Putamen (tissue), 1 donor: ENCODE results near the gene SEMA6B.

Source experiments
- DNase-seq: peaks from one replicate; pipeline ENCODE4 v3.0.0-alpha.2; 2016; ENCODE audit warnings: low spot score

The SEMA6B gene

DNA sequence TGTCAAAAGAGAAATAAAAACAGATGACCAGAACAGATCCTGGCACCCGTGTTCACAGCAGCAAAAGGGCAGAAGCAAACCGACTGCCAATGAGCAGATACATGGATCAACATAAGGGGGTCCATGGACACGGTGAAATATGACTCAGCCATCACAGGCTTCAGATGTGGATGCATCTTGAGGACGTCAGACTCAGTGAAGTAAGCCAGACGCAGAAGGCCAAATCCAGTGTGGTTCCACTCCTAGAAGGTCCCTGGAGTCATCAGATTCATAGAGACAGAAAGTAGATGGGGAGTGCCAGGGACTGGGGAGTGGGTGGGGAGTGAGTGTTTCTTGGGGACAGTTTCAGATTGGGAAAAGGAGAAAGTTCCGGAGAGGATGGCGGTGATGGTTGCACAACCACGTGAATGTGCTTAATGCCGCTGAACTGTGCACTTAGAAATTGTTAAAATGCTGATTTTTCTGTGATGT, 28.8 kb upstream of the SEMA6B start:
- no peak for DNase-seq

DNA sequence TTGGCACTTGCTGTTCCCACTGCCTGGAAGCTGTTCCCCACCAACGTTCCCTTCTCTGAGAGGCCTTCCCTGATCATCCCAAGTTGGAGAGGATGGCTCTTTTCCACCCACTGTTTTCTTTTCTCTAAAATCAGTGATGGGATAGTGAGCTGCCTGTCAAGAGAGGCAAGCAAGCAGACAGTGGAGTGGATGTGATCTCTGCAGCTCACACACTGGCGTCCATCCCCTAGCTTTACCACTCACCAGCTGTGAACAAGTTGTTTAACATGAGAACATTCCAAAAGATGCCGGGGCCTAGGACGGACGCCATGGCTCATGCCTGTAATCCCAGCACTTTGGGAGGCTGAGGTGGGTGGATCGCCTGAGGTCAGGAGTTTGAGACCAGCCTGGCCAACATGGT, 28.0 kb upstream of the SEMA6B start:
- DNase-seq: no peak

DNA sequence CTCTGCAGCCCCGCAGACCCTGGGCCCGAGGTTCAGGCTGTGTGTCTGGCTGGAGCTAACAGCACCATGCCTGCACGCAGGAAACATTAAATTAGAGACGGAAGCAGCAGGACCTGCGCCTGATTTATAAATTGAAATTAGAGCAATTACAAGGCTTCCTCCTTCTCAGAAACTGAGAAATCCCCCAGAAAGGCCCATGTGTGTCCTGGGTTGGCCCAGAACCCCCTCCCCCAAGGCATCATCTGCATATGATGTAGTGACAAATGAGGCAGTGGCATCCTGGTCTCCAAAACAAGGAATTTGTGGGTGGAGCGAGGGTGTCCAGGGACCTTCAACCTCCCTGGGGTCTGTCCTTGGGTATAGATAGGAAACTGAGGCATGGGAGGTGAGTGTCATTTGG, 27.2 kb upstream of the SEMA6B start:
- no peak for DNase-seq

GRCh38 chr19:4586245-4586644, 26.8 kb upstream of the SEMA6B start:
- DNase-seq: no peak

GRCh38 chr19:4585556-4585955, 26.1 kb upstream of the SEMA6B start:
- DNase-seq: no peak

DNA sequence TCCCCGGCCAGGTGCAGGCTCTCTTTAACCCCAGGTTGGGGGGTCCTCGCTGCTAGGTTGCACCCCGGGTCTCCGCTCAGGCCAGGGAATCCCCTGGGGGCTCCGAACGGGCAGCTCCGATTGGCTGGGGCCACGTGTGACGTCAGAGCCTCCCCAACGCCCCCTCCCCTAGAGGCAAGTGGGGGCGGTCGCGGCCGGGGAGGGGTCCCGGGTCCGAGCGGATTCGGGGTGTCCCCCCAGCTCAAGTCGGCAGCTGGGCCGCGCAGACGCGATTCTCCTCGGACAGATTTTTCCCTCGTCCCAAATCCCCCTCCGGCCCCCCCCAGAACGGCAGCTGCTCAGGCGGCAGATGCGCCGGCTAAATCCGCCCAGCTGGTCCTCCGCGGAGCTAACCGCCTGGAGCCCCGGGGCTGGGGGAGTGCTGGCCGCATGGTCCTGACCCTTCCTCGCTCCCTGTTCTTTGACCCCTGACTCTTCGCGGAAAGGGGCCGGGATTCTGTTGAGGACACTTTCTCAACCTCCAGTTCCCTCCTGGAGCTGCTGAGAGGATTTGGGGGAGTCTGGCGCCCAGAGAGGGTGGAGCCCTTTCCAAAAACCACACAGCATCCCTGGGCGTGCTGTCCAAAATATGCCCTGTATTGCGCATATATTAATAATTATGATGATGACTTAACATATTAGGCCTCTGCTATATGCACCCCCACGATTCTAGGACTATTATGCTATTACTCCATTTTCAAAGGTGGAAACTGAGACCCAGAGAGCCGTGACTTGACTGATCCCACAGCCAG, 25.4 kb upstream of the SEMA6B start:
- DNase-seq: no peak

GRCh38 chr19:4583961-4584669, 24.6 kb upstream of the SEMA6B start:
- no peak for DNase-seq

DNA sequence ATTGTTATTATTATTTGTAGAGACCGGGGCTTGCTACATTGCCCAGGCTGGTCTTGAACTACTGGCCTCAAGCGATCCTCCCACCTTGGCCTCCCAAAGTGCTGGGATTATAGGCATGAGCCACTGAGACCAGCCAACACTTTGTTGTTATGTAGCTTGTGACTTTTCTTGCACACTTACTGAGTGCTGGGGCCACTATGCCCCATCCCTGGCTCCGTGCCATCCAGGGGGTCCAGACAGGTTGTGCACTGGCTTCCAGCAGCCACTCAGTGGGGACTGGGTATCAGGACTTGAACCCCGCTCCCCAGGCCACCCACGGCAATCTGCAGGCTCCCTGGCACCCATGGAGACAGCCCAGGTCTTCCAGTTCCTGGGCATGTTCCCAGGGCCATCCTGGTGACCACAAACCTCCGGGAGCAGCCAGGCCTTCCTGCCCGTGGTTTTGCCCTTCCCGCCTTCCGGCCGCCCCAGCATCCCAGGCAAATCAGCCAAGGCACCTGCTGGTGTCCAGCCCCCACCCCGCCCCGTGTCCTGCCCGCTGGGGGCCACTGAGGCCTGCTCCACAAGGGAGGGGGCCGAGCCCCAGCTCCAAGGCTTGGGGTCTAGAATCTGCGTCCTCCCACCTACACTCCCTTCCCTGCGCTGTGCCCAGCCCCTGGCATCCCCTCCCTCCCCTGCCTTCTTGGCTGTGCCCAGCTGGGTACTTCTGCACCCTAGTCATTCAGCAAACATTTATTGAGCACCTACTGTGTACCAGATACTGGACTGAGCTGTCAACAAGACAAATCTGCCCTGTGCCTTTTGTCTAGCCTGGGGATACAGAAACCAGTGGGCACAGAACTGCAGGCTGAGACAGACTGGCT, 23.7 kb upstream of the SEMA6B start:
- no peak for DNase-seq

- DNase-seq: no peak
These were observed 22.4 kb upstream of the SEMA6B start for GRCh38 chr19:4581666-4582553.

DNA sequence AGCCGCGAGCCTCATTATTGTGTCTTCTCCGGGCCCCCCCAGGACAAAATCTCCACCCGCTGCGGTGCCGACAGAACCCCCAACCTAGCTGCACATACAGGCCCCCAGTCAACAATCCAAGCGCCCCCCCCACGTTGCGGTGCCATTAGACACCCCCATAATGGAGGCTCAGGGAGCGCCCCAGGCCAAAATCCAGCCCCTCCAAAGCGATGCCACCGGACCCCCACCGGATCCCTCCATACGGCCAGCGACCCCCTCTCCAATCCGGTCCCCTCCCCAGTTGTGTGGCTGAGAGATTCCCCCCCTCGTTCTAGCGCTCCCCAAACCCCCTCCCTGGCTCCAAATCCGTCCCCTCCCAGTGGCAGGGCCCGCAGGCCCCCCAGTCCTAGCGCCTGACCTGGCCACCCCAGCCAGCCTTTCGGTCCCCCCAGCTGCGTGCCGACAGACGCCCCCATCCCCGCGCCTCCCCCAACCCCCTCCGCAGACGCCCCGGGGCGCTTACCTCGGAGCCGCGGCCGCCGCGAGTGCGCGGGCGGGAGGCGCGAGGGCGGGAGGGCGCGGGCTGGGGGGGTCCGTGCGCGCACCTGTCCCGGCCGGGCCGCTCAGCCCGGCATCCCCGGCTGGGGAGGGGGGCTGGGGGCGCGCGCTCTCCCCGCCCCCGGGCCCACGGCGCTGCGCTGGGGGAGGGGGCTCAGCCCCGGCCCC, 21.6 kb upstream of the SEMA6B start:
- no peak for DNase-seq

DNA sequence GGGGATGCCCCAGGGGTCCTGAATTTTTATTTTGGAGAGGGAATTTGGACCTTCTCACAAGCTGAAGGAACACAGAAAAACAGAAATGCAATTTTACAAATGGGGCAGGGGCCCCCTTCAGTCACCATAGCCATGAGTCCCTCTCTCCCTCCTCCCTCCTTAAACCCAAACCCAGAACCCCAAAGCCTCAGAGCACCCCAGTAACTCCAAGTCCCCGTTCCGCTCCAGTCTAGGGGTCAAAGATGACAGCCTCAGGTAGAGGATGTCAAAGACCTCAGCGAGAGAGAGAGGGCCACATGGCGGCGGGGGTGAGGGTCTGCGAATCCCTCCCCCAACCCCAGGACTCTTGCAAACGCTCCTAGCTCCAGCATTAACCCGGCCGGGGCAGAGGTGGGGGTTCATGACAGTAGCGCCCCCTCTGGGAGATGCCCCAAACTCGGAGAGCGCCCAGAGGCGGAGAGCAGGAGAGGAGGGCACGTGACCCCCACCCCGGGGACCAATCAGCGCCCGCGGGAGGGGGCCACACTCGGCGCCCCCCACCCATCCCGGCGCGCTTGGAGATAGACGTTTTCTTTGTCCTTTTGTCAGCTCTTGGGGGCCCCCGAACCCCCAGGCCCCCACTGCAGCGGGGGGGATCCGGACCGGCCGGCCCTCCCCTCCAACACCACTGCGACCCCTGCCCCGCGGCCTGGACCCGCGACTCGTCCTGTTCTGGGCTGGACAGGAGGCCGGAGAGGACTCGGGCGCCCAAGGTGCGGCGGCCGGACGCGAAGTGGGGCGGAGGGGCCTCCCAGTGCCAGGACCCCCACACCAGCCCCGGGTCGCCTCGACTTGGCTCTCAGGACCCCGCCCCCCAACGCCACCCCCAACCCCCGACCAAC, 20.8 kb upstream of the SEMA6B start:
- DNase-seq: no peak

DNA sequence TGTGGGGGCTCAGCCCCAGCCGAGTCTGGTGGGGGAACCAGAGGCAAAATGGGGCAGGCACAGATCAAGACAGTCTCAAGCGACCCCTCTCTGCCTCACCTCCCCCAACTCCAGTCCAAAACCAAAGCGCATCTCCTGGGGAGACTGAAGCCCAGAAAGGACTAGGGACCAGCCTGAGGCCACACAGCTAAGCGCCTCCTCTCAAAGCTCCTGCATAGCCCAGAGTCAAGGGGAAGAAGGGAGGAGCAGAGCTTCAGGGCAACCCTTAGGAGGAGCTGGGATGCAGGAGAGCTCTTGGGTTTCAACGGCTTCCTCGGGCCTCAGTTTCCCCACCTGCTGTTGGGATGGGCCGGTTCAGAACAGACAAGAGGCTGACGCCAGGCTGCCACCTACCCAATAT, 19.9 kb upstream of the SEMA6B start:
- DNase-seq: no peak

- DNase-seq: no peak
These were observed 19.2 kb upstream of the SEMA6B start for GRCh38 chr19:4578552-4579248.

- DNase-seq: no peak
These were observed 17.7 kb upstream of the SEMA6B start for GRCh38 chr19:4577020-4577782.

DNA sequence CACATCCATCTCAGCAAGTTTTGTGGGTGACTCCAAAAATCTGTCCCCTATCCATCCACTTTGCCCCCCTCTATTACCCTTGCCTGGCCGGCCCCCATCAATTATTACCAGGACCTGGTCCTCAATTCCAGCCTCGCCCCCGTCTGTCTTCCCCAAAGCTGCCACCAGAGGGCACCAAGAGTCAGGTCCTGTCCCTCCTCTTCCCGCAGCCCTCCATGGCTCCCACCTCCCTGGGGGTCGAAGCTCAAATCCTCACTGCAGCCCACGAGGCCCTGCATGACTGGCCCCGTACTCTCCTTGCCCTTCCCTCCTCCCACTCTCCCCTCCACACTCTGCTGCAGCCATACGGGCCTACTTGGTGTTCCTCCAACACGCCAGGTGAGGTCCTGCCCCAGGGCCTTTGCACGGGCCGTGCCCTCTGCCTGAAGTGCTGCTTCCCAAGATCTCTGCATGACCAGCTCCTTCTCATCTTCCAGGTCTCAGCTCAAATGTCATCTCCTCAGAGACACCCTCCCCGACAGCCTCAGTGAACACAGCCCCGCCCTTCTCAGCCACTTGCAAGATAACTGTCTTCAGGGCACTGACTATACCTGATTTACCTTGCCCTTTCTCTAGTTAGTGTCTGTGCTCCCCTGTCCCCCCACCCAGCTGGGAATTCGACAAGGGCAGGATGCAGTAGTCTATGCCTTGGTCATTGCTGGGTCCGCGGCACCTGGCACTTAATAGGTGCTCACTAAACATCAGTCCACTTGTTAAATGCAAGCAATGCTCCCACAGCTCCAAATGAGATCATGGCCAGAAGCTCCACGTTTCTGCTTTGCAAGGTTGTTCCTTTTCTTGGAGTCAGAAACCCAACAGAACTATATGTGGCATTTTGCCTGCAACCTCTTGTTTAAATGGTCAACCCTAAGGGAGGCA, 16.8 kb upstream of the SEMA6B start:
- DNase-seq: no peak

DNA sequence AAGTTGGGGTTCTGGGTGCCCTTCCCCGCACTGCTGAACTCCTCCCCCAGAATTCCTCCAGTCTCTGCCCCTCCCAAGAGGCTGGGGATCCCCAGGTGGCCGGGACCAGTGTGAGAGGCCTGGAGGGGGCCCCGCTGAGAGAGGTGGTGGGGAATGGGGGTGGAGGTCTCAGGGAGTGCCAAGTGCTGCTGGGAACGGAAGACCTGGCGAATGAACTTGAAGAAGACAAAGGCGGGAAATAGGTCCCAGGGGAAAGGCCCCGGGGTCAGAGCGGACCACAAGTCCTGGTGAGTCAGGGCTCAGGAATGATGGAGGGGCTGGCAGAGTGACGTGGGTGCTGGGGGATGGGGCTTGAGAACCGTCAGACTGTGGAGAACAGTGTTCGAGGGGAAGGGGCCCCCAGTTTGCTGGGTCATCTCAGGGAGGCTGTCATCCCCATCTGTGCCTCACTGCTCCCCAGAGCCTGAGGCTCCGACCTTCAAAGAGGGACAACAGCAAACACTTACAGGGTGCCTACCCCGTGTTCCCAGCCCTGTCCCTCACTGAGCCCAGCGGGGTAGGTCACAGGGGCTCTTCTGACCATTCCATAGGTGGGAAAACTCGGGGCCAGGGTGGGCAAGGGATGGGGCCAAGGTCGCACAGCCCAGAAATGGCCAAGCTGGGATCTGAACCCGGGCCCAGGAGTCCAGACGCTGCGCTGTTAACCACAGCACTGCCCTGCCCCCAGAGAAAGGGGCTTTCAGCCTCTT, 16.0 kb upstream of the SEMA6B start:
- DNase-seq: no peak

DNA sequence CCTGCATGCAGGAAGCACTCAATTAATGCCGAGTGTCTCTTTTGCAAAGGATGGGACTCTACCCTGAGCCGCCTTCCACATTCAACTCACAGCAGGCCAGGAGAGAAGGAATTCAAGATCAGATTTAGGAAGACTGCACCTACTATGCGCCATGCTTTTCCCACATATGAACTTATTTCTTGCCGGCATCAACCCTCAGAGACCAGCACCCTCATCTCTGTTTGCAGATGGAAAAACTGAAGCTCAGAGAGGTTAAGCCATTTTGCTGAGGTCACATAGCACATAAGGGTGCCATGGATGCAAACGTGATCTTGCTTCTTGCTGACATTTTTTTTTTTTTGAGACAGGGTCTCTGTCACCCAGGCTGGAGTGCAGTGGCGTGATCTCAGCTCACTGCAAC, 14.2 kb upstream of the SEMA6B start:
- no peak for DNase-seq
